GM21576 (cell line): Measurements from ENCODE around the gene POU2F2.

Source experiments
- ATAC-seq: cut with Tn5 transposase; IDR thresholded peaks from one replicate; pipeline ENCODE4 v1.9.1; 2021; ENCODE audit warnings: mild to moderate bottlenecking, moderate library complexity; ENCODE audit not compliant: unreplicated experiment

The POU2F2 gene

GRCh38 chr19:42155796-42156195 lies 23.6 kb upstream of the POU2F2 start:
- no peak for ATAC-seq

DNA sequence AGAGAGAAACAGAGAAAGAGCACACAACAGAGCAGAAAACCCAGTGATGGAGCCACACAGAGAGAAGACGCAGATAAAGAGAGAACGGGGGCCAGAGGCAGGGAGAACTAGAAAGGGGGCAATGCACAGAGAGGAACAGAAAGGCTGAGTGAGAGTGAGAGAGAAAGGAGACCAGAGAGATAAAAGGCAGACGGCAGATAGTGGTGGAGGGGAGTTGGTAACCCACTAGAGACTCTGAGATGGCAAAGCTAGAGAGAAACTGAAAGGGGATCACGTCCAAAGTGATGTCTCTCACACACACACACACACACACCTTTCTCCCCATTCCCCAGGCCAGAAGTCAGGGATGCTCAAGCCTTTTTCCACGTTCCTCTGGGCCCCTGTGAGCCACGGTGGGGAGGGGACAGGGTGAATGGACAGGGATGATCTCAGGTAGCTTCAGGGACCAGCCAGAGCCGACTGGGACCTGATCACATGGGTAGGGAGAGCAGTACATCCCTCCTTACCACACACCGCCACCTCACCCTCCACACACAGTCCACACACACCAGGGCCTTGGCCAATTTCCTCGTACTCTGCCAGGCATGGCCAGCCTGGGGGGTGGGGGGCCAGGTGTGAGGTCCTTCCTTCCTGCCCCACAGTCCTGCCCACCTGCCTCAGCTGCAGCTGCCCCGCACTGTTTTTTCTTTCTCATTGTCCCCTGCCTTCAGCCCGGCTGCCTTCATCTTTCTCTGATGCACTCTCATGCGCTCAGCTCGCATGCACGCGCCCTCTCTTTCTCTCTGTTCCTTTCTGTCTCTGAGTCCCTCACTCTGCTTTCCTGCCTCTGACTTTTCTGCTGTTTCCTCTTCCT lies 22.5 kb upstream of the POU2F2 start:
- no peak for ATAC-seq

DNA sequence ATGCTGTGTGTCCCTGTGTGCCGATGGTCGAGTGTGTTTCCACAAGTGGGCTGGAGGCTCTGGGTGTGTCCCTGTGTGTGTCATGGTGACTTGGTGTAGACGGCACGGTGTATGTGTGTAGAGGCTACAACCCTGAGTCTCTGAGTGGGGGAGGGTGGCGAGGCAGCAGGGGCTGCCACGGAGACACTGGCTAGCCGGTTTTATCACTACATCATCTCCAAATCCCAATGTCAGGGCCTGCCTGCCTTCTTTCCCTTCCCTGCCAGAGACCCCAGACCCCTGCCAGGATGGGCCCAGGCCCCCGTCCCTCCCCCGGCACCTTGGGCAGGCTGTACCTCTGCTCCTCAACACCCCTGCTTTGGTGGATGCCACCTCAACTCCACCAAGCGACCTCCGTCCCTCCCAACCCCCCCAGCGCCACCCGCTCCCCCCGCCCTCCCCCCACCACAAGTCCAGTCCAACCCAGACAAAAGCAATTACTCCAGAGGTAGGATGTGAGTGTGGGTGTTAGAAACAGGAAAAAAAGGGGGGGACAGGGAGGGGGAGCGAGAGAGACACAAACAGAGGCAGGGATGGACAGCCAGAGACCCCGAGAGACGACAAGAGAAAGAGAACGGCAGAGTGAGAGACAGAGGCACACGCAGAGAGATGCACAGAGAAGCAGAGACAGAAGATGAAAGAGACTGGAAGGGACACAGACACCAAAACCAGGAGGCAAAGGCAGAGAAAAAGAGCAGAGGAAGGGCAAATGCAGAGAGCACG lies 21.6 kb upstream of the POU2F2 start:
- ATAC-seq = no peak

GRCh38 chr19:42152910-42153671 lies 20.8 kb upstream of the POU2F2 start:
- no peak for ATAC-seq

DNA sequence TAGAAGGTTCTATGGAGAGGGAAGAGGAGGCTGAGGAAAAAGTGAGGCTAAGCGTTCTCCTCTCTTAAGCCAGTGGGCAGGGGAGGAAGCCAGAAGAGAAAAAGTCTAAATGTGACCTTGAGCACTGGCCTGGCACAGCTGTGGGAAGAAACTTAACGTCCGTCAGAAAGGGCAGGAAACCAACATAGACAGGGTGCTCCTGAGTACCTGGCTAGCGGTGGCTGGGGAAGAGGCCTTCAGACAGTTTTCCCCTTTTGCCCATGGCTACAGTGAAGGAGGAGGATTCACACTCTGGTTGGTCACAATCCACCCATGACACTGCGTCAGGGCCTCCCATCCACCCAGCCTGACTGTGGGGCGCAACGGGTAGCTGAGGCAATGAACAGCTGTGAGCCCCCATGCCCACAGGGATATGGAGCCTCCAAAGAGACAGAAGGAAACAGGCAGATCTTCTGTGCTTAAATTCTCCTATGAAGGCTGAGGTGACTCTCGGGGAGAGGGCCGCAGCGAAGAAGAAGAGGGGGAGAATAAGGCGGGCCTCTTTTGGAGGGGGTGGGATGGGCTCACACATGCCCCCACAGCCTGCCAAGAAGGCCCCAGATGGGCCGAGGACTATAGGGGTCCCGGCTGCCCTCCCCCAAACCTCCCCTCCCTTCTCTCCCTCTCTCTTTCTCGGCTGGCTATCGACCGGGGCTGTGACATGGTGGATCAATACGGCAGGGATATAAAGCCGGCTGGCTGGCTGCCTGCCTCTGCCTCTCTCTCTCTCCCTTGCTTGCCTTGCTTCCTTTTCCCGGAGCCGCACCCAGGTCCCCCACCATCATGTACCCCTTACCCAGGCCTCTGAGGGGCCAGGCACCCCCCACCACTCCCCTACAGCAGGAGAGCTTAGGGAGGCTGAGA lies 19.8 kb upstream of the POU2F2 start:
- no peak for ATAC-seq

DNA sequence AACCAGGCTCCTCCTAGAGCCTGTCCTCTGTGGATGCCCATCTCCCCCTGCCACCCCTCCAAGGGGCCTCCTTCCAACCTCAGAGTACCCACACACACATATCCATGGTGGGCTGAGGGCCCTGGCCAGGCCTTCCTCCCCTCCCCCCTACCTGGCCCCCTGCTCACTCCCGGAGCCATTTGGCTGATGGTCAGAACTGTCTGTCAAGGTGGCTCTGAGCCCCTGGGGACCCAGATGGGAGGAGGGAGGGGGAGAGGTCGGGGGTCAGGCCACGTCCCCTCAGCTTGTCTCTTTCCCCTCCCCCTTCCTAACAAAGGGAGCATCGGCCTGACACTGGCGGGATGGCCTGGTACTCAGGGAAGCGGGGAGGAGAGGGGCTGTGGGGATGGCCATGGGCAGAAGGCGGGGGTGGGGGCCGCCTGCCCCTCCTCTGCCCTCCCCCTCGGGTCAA lies 18.7 kb upstream of the POU2F2 start:
- ATAC-seq = no peak

DNA sequence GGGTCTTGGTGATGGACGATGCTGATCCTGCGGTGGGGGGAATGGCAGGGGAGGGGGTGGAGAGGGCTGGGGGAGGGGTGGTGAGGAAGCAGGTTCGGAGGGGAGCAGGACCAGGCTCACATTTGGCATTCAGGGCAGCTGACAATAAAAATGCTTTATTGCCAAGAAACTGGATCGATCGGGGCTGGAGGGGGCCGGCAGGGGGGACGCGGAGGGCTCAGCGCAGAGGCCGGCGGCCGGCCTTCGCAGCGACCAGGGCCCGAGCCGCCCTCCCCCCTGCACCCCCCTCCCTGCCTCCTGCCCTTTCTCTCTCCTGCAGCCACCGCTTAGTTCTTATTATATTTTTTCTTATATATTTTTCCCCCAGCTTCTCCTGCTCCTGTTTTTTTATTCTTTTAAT lies 18.1 kb upstream of the POU2F2 start:
- ATAC-seq = no peak

GRCh38 chr19:42149447-42150202 lies 17.4 kb upstream of the POU2F2 start:
- no peak for ATAC-seq

DNA sequence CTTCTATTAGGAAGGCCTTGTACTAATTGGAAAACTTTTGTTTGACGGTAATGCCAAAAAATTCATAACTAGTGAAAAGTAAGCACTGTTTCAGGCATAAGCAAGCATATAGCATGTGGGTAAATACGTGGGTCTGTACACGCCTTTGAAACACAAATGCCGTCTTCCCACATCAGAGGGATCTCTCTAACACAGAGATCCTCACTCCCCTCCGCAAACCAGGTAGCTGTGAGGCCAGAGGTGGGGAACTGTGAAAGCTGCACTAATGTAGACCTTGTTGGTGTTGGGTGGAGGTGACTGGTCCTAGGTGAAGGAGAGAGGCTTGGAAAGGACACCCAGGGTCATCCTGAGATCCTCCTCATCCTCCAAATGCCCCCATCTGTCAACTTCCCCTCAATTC lies 16.0 kb upstream of the POU2F2 start:
- ATAC-seq = no peak

DNA sequence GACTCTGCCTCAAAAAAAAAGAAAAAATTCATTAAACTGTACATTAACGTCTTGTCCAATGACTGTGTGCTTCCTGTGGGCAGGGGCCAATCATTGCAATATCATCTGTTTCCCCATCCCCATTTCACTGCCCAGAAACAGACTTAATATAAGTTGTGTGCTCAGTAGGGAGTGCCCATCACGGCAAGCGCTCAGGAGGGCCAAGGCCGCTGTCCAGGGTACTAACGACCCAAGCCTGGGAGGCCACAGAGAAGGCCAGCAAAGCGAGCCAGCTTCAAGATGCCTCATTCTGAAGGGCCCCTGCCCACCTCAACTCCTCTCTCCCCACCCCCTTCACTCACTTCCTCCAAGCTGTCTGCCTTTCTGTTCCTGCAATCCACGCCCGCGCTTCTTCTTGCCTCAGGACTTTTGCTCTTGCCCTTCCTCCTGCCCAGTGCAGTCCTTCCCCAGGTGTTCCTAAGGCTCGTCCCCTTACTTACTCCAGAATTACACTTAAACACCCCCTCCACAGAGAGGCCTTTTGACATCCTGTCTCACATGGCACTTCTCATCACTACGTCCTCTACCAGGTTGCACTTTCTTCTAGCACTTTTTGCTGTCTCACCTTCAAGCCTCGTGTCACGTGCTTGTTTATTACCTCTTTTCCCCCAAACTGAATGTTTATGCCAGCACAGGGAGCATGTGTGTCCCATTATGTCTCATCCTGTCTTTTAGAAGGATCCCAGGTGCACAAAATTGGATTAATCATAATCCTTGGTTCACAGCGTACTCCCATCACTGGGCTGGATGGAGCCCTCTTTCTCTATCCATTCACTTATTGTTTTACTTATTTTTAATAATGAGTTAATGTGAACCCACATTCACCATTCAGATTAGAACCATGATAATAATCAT lies 11.3 kb upstream of the POU2F2 start:
- ATAC-seq = no peak

- no peak for ATAC-seq
Observed at GRCh38 chr19:42140125-42140754, 8.0 kb upstream of the POU2F2 start.

DNA sequence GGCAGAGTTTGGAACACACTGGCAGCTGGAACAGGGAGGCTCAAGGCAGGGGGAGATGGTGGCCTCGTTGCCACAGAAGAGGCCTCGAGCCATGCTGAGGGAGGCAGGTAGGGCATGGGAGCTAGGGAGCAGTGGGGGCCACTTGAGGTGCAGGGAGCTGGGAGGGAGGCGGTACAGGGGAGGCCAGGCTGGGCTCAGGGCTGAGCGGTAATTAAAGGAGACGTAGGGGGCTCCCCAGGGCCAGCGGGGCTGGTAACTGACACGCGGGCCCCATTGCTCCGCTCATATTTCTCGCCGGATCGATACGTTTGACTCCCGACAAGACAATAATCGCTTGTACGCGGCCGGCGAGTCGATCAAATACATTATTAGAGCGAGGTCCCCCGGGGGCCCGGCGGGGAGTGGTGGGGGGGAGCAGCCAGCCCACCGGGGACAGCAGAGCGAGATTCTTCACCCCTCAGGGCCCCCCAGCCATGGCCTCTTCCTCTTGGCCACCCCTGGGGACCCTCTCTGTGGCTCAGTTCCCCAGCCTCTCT lies 2.4 kb upstream of the POU2F2 start:
- ATAC-seq = no peak

- no peak for ATAC-seq
Observed at GRCh38 chr19:42132851-42133528, 744 bp upstream of the POU2F2 start.

DNA sequence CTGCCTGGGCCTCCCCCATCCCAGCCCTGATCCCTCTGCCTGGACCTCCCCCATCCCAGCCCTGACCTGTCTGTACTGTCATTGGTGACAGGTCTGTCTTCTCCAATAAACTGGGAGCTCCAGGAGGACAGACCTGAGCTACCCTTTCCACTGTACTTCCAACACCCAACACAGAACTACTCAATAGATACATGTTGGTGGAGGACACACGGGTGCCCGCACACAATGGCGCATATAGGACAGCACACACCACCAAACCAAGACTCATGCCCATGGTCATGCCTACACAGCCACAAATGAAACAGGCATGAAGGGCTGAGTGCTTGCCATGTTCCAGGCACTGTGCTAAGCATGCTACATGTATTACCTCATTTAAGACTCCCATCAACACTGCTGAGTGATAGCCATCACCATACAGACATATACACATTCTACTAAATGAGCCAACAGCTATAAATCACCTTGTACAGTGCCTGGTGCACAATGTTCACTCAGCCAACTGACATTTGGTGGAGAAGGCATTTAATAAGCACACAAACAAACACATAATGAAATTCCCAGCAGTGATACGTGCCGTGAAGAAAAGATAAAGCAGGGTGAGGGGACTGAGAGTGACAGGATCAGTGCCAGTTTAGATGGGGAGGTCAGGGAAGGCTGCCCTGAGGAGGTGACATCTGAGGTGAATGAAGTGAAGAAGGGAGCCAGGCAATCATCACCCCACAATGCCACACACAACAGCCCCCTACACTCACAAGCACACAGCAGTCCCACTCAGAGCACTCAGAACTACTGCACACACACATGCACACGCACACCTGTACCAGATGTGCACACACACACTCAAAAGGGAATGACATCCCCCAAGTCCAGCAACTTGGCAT lies 857 bp downstream of the POU2F2 start:
- no peak for ATAC-seq

- no peak for ATAC-seq
Observed at GRCh38 chr19:42130254-42130573, 2.0 kb downstream of the POU2F2 start.

- ATAC-seq = peak; percentile 41
Observed at GRCh38 chr19:42129399-42130253, 2.6 kb downstream of the POU2F2 start.
